ENCODE results near the gene KCNK10. TPM values are rescaled to one million over a fixed set of nuclear protein-coding genes. Genes with fewer than 3 reads are reported as not detected.

KCNK10 gene
- total and polyA plus RNA-seq, 2 experiments from 2014 or later, result 1.6 to 1.7 TPM

DNA sequence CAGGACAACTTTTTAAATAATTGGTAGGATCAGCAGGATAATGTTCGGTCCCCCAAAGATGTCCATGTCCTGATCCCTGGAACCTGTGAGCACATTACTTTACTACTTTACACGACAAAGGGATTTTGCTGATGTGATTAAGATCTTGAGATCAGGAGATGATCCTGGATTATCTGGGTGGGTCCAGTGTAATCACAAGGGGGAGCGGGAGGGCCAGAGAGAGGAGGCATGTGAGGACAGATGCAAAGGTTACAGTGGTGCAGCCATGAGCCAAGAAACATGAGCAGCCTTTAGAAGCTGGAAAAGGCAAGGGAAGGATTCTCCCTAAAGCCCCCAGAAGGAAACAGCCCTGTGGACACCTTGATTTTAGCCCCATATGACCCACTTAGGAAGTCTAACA is 33.1 kb downstream of the KCNK10 start:
- H3K9me3 ChIP-seq (ENCODE audit: low read depth), result no peaks in the 10 kb centered on the region
- no peak for DNase-seq (ENCODE audit: low spot score)
- TF ChIP-seq, protein P1, sequence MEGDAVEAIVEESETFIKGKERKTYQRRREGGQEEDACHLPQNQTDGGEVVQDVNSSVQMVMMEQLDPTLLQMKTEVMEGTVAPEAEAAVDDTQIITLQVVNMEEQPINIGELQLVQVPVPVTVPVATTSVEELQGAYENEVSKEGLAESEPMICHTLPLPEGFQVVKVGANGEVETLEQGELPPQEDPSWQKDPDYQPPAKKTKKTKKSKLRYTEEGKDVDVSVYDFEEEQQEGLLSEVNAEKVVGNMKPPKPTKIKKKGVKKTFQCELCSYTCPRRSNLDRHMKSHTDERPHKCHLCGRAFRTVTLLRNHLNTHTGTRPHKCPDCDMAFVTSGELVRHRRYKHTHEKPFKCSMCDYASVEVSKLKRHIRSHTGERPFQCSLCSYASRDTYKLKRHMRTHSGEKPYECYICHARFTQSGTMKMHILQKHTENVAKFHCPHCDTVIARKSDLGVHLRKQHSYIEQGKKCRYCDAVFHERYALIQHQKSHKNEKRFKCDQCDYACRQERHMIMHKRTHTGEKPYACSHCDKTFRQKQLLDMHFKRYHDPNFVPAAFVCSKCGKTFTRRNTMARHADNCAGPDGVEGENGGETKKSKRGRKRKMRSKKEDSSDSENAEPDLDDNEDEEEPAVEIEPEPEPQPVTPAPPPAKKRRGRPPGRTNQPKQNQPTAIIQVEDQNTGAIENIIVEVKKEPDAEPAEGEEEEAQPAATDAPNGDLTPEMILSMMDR (IDR thresholded peaks at IDR 0.05; ENCODE audit: poor library complexity), result no peak
- TF ChIP-seq EZH2phosphoT487 (IDR thresholded peaks at IDR 0.05; ENCODE audit: low read depth, severe bottlenecking, unreplicated experiment) (no peak), EZH2 (IDR thresholded peaks at IDR 0.05; ENCODE audit: borderline replicate concordance) (no peak)
- no peak overlapping the region for H2AFZ ChIP-seq
- no peaks in the 10 kb centered on the region for H3K36me3 ChIP-seq (replicated peaks; ENCODE audit: insufficient read depth, low read depth)
- H3K4me1 ChIP-seq (ENCODE audit: insufficient read depth), result no peaks in the 10 kb centered on the region
- 88% methylated on average over 3 of the region's 3 CpGs for WGBS (ENCODE audit: low lambda C conversion rate, missing lambda C conversion rate)
- no peaks in the 10 kb centered on the region for H3K9me2 ChIP-seq (replicated peaks; ENCODE audit: insufficient read depth)
- no peak overlapping the region for H3K4me2 ChIP-seq
- H3K27me3 ChIP-seq, result no peaks in the 10 kb centered on the region
- no peak overlapping the region for H3K4me3 ChIP-seq
- H4K20me1 ChIP-seq (ENCODE audit: insufficient read depth, poor library complexity, severe bottlenecking), result no peaks in the 10 kb centered on the region
- H3K27ac ChIP-seq, result no peak overlapping the region
- H3K79me2 ChIP-seq, result no peaks in the 10 kb centered on the region

DNA sequence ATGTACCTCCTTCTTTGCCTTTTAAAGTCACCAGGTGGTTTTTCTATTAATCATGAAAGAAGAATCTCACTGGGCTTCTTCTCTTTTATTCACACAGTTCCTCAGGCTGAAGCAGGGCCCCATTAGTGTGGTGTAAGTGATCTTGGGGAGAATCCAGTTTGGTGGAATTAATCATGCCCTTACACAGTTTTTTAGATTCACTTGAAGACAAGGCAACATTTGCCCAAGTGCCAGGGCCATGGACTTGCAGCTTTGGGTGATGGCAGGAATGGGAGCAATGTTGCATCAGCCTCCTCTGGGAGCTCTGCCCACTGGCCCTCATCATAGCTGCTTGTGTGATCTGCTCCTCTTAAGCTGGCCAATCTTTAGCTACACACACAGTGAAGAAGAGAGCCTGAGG is 33.8 kb downstream of the KCNK10 start:
- no peaks in the 10 kb centered on the region for H3K79me2 ChIP-seq
- no peaks in the 10 kb centered on the region for H3K9me3 ChIP-seq (ENCODE audit: low read depth)
- no peak for DNase-seq (ENCODE audit: low spot score)
- no peak overlapping the region for H2AFZ ChIP-seq
- H4K20me1 ChIP-seq (ENCODE audit: insufficient read depth, poor library complexity, severe bottlenecking), result no peaks in the 10 kb centered on the region
- no peak overlapping the region for H3K4me3 ChIP-seq
- TF ChIP-seq, protein P1 (IDR thresholded peaks at IDR 0.05; ENCODE audit: poor library complexity), result no peak
- no peak for TF ChIP-seq EZH2phosphoT487 (IDR thresholded peaks at IDR 0.05; ENCODE audit: low read depth, severe bottlenecking, unreplicated experiment)
- TF ChIP-seq EZH2 (IDR thresholded peaks at IDR 0.05; ENCODE audit: borderline replicate concordance), result no peak
- no peak overlapping the region for H3K4me2 ChIP-seq
- H3K36me3 ChIP-seq (replicated peaks; ENCODE audit: insufficient read depth, low read depth), result no peaks in the 10 kb centered on the region
- H3K4me1 ChIP-seq (ENCODE audit: insufficient read depth), result no peaks in the 10 kb centered on the region
- H3K27me3 ChIP-seq, result no peaks in the 10 kb centered on the region
- no peaks in the 10 kb centered on the region for H3K9me2 ChIP-seq (replicated peaks; ENCODE audit: insufficient read depth)
- H3K27ac ChIP-seq, result no peak overlapping the region

DNA sequence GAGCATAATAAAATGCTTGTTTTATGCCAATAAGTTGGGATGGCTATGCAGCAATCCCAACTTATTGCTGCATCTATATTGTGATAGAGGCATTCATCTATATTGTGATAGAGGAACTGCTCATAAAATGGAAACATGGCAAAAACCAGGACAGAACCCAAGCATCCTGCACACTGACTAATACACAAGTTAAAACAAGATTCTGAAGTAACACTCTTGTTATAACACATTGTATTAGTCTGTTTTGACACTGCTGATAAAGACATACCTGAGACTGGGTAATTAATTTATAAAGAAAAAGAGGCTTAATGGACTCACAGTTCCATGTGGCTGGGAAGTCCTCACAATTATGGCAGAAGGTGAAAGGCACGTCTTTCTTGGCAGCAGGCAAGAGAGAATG is 36.8 kb downstream of the KCNK10 start:
- TF ChIP-seq EZH2 (IDR thresholded peaks at IDR 0.05; ENCODE audit: borderline replicate concordance) (no peak), EZH2phosphoT487 (IDR thresholded peaks at IDR 0.05; ENCODE audit: low read depth, severe bottlenecking, unreplicated experiment) (no peak)
- TF ChIP-seq, protein P1 (IDR thresholded peaks at IDR 0.05; ENCODE audit: poor library complexity), result no peak
- Histone ChIP-seq H3K4me2 (no peak overlapping the region), H3K36me3 (replicated peaks; ENCODE audit: insufficient read depth, low read depth) (no peaks in the 10 kb centered on the region), H3K79me2 (no peaks in the 10 kb centered on the region), H4K20me1 (ENCODE audit: insufficient read depth, poor library complexity, severe bottlenecking) (no peaks in the 10 kb centered on the region), H3K27ac (no peak overlapping the region), H3K4me1 (ENCODE audit: insufficient read depth) (no peaks in the 10 kb centered on the region), H3K9me2 (replicated peaks; ENCODE audit: insufficient read depth) (no peaks in the 10 kb centered on the region), H3K4me3 (no peak overlapping the region), H2AFZ (no peak overlapping the region), H3K27me3 (no peaks in the 10 kb centered on the region), H3K9me3 (ENCODE audit: low read depth) (no peaks in the 10 kb centered on the region)
- DNase-seq (ENCODE audit: low spot score), result no peak
- 74% methylated on average over 1 of the region's 1 CpG for WGBS (ENCODE audit: low lambda C conversion rate, missing lambda C conversion rate)

DNA sequence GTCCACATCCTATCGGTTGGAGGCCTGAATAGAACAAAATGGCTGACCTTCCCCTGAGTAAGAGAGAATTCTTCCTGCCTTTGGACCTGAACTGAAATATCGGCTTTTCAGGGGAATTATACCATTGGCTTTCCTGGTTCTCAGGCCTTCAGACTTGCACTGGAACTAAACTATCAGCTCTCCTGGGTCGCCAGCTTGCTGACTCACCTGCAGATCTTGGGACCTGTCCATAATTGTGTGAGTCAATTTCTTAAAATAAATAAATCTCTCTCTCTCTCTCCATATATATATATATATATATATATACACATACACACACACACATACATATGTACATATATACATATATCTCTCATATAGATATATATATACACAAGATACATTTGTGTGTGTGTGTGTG is 41.6 kb downstream of the KCNK10 start:
- 95% methylated on average over 3 of the region's 3 CpGs for WGBS (ENCODE audit: low lambda C conversion rate, missing lambda C conversion rate)
- no peak for DNase-seq (ENCODE audit: low spot score)
- H3K4me2 ChIP-seq, result no peak overlapping the region
- no peak overlapping the region for H3K4me3 ChIP-seq
- H3K27me3 ChIP-seq, result no peaks in the 10 kb centered on the region
- H3K9me3 ChIP-seq (ENCODE audit: low read depth), result no peaks in the 10 kb centered on the region
- H2AFZ ChIP-seq, result no peak overlapping the region
- no peaks in the 10 kb centered on the region for H3K79me2 ChIP-seq
- no peaks in the 10 kb centered on the region for H3K9me2 ChIP-seq (replicated peaks; ENCODE audit: insufficient read depth)
- TF ChIP-seq EZH2 (IDR thresholded peaks at IDR 0.05; ENCODE audit: borderline replicate concordance), result no peak
- TF ChIP-seq EZH2phosphoT487 (IDR thresholded peaks at IDR 0.05; ENCODE audit: low read depth, severe bottlenecking, unreplicated experiment), result no peak
- TF ChIP-seq, protein P1 (IDR thresholded peaks at IDR 0.05; ENCODE audit: poor library complexity), result no peak
- H3K36me3 ChIP-seq (replicated peaks; ENCODE audit: insufficient read depth, low read depth), result no peaks in the 10 kb centered on the region
- H4K20me1 ChIP-seq (ENCODE audit: insufficient read depth, poor library complexity, severe bottlenecking), result no peaks in the 10 kb centered on the region
- H3K4me1 ChIP-seq (ENCODE audit: insufficient read depth), result no peaks in the 10 kb centered on the region
- H3K27ac ChIP-seq, result no peak overlapping the region
